ENCODE data around the gene SLC25A42. TPM values are rescaled to one million over a fixed set of nuclear protein-coding genes. Genes with fewer than 3 reads are reported as not detected.
"Not testable (repeated sequence)": the region's sequence is repeated elsewhere in the genome, so short reads cannot be mapped to it uniquely, and the experiment has no call there.

Gene SLC25A42
- total RNA-seq, 4 donors from 2014 or later = 4.6 to 13.9 (median 7.4) TPM

DNA sequence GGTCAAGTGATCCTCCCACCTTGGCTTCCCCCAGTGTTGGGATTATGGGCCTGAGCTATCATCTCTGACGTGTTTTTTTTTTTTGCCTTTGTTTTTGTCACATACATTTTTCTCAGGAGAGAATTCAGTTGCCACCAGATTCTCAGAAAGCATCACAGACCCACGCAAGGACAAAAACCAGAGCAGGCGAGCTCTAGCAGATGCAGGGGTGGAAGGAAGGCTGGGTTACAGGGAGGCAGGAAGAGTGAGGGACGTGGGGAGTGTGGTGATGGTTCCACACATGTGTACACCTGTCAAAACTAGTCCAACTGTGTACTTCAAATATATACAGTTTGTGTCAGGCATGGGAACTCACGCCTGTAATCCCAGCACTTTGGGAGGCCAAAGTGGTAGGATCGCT lies 70.2 kb downstream of the SLC25A42 start:
- DNase-seq (ENCODE audit: low spot score in 2 of 2) = no peak
- TF ChIP-seq POLR2A (IDR thresholded peaks at IDR 0.05) = no peak
- TF ChIP-seq, protein P1, sequence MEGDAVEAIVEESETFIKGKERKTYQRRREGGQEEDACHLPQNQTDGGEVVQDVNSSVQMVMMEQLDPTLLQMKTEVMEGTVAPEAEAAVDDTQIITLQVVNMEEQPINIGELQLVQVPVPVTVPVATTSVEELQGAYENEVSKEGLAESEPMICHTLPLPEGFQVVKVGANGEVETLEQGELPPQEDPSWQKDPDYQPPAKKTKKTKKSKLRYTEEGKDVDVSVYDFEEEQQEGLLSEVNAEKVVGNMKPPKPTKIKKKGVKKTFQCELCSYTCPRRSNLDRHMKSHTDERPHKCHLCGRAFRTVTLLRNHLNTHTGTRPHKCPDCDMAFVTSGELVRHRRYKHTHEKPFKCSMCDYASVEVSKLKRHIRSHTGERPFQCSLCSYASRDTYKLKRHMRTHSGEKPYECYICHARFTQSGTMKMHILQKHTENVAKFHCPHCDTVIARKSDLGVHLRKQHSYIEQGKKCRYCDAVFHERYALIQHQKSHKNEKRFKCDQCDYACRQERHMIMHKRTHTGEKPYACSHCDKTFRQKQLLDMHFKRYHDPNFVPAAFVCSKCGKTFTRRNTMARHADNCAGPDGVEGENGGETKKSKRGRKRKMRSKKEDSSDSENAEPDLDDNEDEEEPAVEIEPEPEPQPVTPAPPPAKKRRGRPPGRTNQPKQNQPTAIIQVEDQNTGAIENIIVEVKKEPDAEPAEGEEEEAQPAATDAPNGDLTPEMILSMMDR (IDR thresholded peaks at IDR 0.05) = no peak
- no peak overlapping the region for H3K4me3 ChIP-seq (ENCODE audit: low read depth, poor library complexity, severe bottlenecking)
- intact Hi-C loops (cut with DNase I; ENCODE audit: low total_unique reads) = no loop called here
- 92 to 94% methylated on average over 6 of the region's 6 CpGs for WGBS, 2 donors

DNA sequence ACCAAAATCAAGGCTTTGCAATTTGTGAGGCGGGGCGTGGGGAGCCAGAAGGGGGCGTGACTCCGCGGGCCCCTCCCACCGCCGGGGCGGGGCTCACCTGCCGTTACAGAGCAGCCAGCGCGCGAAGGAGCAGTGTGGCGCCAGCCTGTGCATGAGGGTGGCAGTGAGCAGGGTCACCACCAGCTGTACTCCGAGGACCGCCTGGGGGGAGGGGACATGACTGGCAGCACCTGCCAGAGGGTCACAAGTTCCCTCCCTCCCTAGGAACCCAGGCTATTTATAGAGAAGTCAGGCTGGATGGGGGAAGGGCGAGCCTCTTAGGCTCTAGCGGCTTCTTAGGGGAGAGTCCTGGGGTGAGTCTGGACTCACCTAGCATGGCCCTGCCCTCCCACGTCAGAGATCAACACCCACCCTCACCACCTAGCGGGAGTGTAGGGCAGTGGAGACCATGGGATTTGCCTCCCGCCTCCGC lies 70.9 kb downstream of the SLC25A42 start:
- TF ChIP-seq, protein P1 (IDR thresholded peaks at IDR 0.05) = no peak
- no peak for TF ChIP-seq POLR2A (IDR thresholded peaks at IDR 0.05)
- H3K4me3 ChIP-seq (ENCODE audit: low read depth, poor library complexity, severe bottlenecking) = no peak overlapping the region
- intact Hi-C loops (cut with DNase I; ENCODE audit: low total_unique reads) = no loop called here
- DNase-seq (ENCODE audit: low spot score in 2 of 2) = no peak
- WGBS, 2 donors = 36 to 43% methylated on average over 17 to 19 of the region's 21 CpGs

DNA sequence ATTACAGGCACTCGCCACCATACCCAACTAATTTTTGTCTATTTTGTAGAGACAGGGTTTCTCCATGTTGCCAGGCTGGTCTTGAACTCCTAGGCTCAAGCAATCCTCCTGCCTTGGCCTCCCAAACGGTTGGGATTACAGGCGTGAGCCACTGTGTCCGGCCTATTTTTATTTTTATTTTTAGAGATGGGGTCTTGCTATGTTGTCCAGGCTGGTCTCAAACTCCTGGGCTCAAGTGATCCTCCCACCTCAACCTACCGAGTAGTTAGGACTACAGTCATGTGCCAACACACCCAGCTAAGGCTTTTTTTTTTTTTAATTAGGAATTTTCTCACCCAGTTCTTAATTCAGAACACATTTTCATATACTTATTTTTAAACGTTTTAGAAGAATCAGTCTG lies 71.9 kb downstream of the SLC25A42 start:
- intact Hi-C loops (cut with DNase I; ENCODE audit: low total_unique reads); DNase-seq (ENCODE audit: low spot score in 2 of 2); H3K4me3 ChIP-seq (ENCODE audit: low read depth, poor library complexity, severe bottlenecking): not testable (repeated sequence)
- WGBS, 2 donors = 82 to 84% methylated on average over 6 of the region's 6 CpGs

DNA sequence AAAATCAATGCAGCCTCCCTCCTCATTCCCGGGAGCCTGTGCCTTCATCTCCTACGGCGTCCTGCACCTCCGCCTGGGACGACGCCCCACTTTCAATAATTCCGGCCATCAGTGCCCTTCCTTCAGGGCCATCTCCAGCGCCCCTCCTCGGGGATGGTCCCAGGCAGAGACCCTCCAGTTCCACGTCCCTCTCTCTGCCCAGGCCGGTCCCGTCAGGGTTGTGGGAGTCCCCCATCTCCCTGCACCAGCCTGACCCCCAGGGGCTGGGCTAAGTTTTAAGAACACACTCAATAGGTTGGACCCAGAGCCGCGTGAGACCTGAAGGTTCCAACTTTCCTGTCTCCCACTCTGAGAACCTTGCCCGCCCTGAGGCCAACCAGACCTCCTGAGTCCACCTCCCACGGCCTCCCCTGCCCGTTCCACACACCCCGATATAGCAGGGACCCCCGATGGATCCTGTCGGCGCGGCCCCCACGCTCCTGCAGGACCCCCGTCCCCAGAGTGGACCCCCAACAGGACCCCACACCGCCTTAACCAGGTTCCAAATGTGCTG lies 73.8 kb downstream of the SLC25A42 start:
- intact Hi-C loops (cut with DNase I; ENCODE audit: low total_unique reads) = no loop called here
- no peak for DNase-seq (ENCODE audit: low spot score in 2 of 2)
- peak overlapping the region; percentile 66 for H3K4me3 ChIP-seq (ENCODE audit: low read depth, poor library complexity, severe bottlenecking)
- TF ChIP-seq POLR2A (IDR thresholded peaks at IDR 0.05) = no peak
- TF ChIP-seq, protein P1 (IDR thresholded peaks at IDR 0.05) = no peak
- WGBS, 2 donors = 12 to 17% methylated on average over 24 of the region's 25 CpGs

DNA sequence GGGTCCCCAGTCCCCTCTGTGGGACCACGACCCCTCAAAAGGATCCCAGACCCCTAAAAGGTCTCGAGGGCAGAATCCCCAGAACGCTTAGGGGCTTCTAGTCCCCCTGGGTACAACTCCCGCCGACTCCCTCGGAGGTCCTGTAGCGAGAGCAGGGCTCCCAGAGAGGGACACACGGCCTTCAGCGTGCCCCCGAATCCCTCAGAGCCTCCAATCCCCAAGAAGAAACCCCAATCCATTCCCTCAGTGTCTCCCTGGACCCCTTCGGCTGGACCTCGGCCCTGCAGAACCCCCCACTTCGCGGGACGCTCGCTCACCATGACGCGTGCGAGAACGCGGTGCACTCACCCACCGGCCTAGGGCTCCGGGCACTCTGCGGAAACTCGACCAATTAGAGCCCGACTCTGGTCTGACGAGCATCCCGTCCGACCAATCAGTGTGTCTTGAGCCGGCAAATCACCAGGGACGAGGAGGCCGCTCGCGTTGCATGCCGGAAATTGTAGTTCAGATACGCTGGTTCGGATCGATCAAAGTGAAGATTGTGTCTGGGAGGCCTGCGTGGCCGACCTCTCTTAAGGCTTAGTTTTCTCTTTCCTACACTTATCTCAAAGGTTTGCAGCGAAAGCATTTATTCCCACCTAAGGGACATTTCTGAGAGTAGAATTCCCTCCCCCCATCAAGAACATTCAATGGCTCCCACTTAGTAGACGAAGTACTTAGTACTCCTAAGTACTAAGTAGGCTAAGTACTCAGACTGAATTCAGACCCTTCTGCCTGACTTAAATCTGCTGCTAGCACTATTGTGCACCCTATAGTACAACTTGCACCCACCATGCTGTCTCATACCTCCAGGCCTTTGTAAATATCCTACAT lies 74.6 kb downstream of the SLC25A42 start, which contains the start of gene TMEM161A:
Gene TMEM161A (minus strand): TSS at position 370 of the 873 bp plus-strand sequence. CDS start 50 bp downstream, at position 320.
- DNase-seq (ENCODE audit: low spot score in 2 of 2) = peak; percentile 98 to 99
- H3K4me3 ChIP-seq (ENCODE audit: low read depth, poor library complexity, severe bottlenecking) = peak within 1 kb of the TSS; percentile 66
- WGBS, 2 donors = 3 to 4% methylated on average over 37 to 38 of the region's 42 CpGs
- TF ChIP-seq POLR2A (IDR thresholded peaks at IDR 0.05) = no peak
- TF ChIP-seq, protein P1 (IDR thresholded peaks at IDR 0.05) = no peak
- intact Hi-C loops (cut with DNase I; ENCODE audit: low total_unique reads) = no loop called here

DNA sequence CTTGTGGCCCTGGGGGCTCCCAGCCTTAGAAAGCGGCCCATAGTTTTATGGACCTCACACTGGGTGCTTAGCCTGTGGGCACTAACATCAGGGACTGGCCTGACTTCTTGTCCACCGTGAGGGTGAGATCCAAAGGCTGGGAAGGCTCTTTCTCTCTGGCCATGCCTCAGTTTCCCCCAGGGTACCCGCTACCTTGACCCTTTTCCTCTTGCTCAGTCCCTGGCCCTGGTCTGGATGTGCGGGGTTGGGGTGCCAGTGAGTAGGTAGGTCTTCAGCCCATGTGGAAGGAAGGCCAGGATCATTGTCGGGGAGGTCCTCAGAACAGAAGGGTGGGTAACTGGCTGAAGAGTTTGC lies 76.1 kb downstream of the SLC25A42 start:
- DNase-seq (ENCODE audit: low spot score in 2 of 2) = no peak
- 49 to 52% methylated on average over 5 of the region's 5 CpGs for WGBS, 2 donors
- no peak overlapping the region for H3K4me3 ChIP-seq (ENCODE audit: low read depth, poor library complexity, severe bottlenecking)
- intact Hi-C loops (cut with DNase I; ENCODE audit: low total_unique reads) = no loop called here
- TF ChIP-seq, protein P1 (IDR thresholded peaks at IDR 0.05) = no peak
